Esophagus muscularis mucosa (tissue), 4 donors: ENCODE measurements around the gene DOCK1. TPM values are rescaled to one million over a fixed set of nuclear protein-coding genes. Genes with fewer than 3 reads are reported as not detected.

ENCODE experiments used
- DNase-seq: peaks from one replicate; pipeline ENCODE4 v3.0.0-alpha.2; 2017; ENCODE audit errors: extremely low spot score
- H3K27ac ChIP-seq, 4 donors: fragments of 200-600 bp; sonication (generic); replicated peaks in 1 of 4; 1 replicate in 3 of 4; 2 replicates in 1 of 4; pipeline ENCODE4 v1.5.1; 2016 to 2019; ENCODE audit warnings: mild to moderate bottlenecking in 1 of 4
- H3K27me3 ChIP-seq, 4 donors: fragments of 200-600 bp; sonication (generic); one replicate each; pipeline versions ENCODE4 v1.5.1 to v1.6.0; 2016 to 2019
- H3K36me3 ChIP-seq, 4 donors: fragments of 200-600 bp; sonication (generic); one replicate each; pipeline ENCODE4 v1.5.1; 2016 to 2019
- H3K4me1 ChIP-seq, 4 donors: fragments of 200-600 bp; sonication (generic); one replicate each; pipeline ENCODE4 v1.5.1; 2016 to 2019
- H3K4me3 ChIP-seq, 4 donors: fragments of 200-600 bp; sonication (generic); 1 replicate in 2 of 4; 2 replicates in 2 of 4; pipeline ENCODE4 v1.5.1; 2016 to 2019; ENCODE audit warnings: mild to moderate bottlenecking in 4 of 4, moderate library complexity in 1 of 4
- H3K9me3 ChIP-seq, 4 donors: fragments of 200-600 bp; sonication (generic); 1 replicate in 3 of 4; 2 replicates in 1 of 4; pipeline ENCODE4 v1.5.1; 2016 to 2019
- EP300 ChIP-seq: sonication (generic); formaldehyde crosslinking; IDR thresholded peaks from one replicate; pipeline ENCODE4 v1.6.1; 2017; ENCODE audit warnings: antibody characterized with exemption
- POLR2A ChIP-seq: fragments of 450-650 bp; IDR thresholded peaks from one replicate; pipeline ENCODE4 v1.6.1; 2017; ENCODE audit warnings: antibody characterized with exemption, moderate library complexity, mild to moderate bottlenecking, low read depth
- POLR2AphosphoS5 ChIP-seq, 2 donors: sonication (generic); formaldehyde crosslinking; IDR thresholded peaks; one replicate each; pipeline ENCODE4 v1.6.1; 2017; ENCODE audit warnings: antibody characterized with exemption in 2 of 2
- WGBS: methylation state at CpG from one replicate; pipeline ENCODE4 v1.1.5; 2018; 5-methylcytosine and 5-hydroxymethylcytosine counted together
- intact Hi-C: fragments of 100-400 bp; cut with DNase I; formaldehyde crosslinking; loops from one replicate; pipeline ENCODE4 v1.15.1; 2023
- total RNA-seq, 4 donors: library from RNA; depleted of rRNA; stranded (reverse); fragments of >200 nt; gene quantifications; one replicate each; pipeline versions ENCODE4 v1.1.0 to v1.2.1, GENCODE V29; 2016
- TF ChIP-seq, protein P1 (sequence below), 3 experiments: fragments of 200-600 bp in 2 of 3; fragments of 450-650 bp in 1 of 3; sonication (generic) in 2 of 3; IDR thresholded peaks; one replicate each; pipeline ENCODE4 v1.5.1; 2017 to 2019; ENCODE audit warnings: antibody characterized with exemption in 3 of 3, mild to moderate bottlenecking in 2 of 3, moderate library complexity in 1 of 3

Gene DOCK1
- total RNA-seq, 4 donors from 2014 or later: 41.4 to 60.3 (median 55.3) TPM

DNA sequence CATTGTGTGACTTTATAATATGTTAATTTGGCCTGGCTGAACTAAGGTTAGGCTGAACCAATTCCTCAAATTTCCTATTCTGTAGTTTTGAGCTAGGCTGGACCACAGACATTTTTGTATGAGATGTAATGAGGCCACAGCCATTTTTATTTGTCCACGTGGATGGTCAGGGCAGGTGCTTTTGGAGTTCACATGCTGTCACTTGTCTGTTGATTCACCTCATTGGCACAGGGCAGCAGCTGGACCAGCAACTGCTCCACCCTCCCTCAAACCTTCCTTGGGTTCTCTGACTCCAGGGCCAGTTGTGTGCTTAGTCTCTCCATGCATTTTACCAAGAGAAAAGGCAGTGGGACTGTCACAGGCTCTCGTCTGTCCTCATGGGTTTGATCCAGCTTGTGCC lies 567.7 kb downstream of the DOCK1 start:
- intact Hi-C loops: no loop called here
- DNase-seq: no peak
- Histone ChIP-seq H3K9me3 (no peaks in the 10 kb centered on the region), H3K4me1 (no peaks in the 10 kb centered on the region), H3K4me3 (no peak overlapping the region), H3K36me3 (no peaks in the 10 kb centered on the region), H3K27me3 (peaks cover 0 to 4% (median 0%) of the 10 kb centered on the region in 4 donors), H3K27ac (no peak overlapping the region)
- 76% methylated on average over 2 of the region's 2 CpGs for WGBS
- TF ChIP-seq, protein P1, sequence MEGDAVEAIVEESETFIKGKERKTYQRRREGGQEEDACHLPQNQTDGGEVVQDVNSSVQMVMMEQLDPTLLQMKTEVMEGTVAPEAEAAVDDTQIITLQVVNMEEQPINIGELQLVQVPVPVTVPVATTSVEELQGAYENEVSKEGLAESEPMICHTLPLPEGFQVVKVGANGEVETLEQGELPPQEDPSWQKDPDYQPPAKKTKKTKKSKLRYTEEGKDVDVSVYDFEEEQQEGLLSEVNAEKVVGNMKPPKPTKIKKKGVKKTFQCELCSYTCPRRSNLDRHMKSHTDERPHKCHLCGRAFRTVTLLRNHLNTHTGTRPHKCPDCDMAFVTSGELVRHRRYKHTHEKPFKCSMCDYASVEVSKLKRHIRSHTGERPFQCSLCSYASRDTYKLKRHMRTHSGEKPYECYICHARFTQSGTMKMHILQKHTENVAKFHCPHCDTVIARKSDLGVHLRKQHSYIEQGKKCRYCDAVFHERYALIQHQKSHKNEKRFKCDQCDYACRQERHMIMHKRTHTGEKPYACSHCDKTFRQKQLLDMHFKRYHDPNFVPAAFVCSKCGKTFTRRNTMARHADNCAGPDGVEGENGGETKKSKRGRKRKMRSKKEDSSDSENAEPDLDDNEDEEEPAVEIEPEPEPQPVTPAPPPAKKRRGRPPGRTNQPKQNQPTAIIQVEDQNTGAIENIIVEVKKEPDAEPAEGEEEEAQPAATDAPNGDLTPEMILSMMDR (IDR thresholded peaks at IDR 0.05): no peak
- no peak for TF ChIP-seq POLR2A
- TF ChIP-seq EP300: no peak
- no peak for TF ChIP-seq POLR2AphosphoS5 (IDR thresholded peaks at IDR 0.05)

DNA sequence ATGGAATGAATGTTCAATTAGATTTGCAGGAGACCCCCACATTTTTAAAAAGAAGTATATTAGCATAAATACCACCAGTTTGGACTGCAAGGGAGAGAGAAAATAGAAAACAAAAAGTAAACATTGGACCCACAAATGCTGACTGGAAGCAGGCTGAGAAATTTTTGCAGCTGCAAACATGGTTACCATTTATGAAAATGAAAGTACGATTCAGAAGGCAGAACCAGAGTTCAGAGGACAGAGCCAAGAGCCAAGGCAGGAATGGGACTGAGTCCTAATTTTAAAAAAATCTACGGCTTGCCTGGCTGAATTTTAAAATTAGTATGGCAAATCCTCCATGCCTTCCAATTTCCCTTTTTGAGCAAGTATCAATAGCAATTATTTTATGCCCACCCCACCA lies 569.3 kb downstream of the DOCK1 start:
- WGBS: 34% methylated on average over 2 of the region's 2 CpGs
- H3K4me1 ChIP-seq: no peaks in the 10 kb centered on the region
- no peaks in the 10 kb centered on the region for H3K36me3 ChIP-seq
- no peaks in the 10 kb centered on the region for H3K9me3 ChIP-seq
- no peak overlapping the region for H3K4me3 ChIP-seq
- DNase-seq: no peak
- no peak for TF ChIP-seq EP300
- TF ChIP-seq POLR2A: no peak
- TF ChIP-seq POLR2AphosphoS5 (IDR thresholded peaks at IDR 0.05): no peak
- TF ChIP-seq, protein P1 (IDR thresholded peaks at IDR 0.05): no peak
- intact Hi-C loops: no loop called here
- H3K27ac ChIP-seq: no peak overlapping the region
- no peaks in the 10 kb centered on the region for H3K27me3 ChIP-seq

DNA sequence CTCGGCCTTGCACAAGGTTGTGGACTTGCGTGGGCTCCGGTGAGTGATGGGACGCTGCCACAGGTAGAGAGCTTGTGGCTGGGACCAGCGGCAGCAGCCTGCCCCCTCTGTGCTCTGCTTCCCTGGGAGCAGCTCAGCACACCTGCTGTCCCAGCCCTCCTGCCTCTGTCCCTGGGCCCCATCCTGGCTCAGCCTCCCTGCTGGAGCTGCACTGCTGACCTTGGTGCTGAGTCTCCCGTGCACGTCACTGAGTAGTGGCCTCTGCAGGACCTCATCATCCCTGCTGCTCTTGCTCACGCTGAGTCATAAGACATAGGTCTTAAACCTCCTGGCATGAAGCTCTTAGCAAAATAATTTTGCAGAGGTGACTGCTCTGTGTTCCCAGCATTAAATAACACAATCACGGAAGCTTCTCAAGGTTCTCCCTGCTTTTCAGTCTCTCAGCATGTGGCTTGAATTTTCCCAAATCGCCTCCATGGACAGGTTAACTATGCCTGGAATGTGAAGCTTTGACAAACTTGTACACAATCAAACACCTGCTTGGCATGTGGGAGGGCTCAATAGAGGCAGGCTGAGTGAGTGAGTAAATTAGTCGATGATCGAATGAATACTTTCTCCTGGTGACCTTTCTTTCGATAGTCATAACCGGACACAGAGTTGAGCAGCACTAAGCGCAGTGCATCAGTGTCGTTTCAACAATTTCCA lies 580.1 kb downstream of the DOCK1 start:
- WGBS: 60% methylated on average over 14 of the region's 16 CpGs
- H3K4me1 ChIP-seq: no peaks in the 10 kb centered on the region
- H3K4me3 ChIP-seq: no peak overlapping the region
- H3K27ac ChIP-seq: no peak overlapping the region
- H3K27me3 ChIP-seq: peaks cover 0 to 26% (median 0%) of the 10 kb centered on the region in 4 donors
- H3K36me3 ChIP-seq: no peaks in the 10 kb centered on the region
- TF ChIP-seq POLR2AphosphoS5 (IDR thresholded peaks at IDR 0.05) (no peak), POLR2A (no peak), EP300 (no peak)
- TF ChIP-seq, protein P1 (IDR thresholded peaks at IDR 0.05): no peak
- no peak for DNase-seq
- intact Hi-C loops: no loop called here
- no peaks in the 10 kb centered on the region for H3K9me3 ChIP-seq

DNA sequence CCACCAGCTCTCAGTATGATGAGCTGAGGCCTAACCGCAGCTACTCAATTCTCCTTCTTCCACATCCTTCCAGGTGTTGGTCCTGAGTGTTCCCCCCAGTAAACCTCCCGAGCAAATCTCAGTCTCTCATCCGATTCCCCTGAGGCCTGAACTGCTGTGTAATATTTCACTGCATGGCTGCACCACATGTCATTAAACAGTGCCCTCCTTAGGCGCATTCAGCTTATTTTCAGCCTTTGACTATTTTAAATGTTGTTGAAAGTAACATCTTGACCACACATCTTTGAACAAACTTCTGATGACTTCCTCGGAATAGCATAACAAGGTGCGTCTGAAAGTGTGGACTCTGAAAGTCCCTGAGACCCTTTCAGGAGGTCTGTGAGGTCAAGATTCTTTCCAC lies 581.1 kb downstream of the DOCK1 start:
- 85% methylated on average over 6 of the region's 6 CpGs for WGBS
- peaks cover 0 to 27% (median 0%) of the 10 kb centered on the region in 4 donors for H3K27me3 ChIP-seq
- TF ChIP-seq, protein P1 (IDR thresholded peaks at IDR 0.05): no peak
- H3K36me3 ChIP-seq: no peaks in the 10 kb centered on the region
- no peak overlapping the region for H3K27ac ChIP-seq
- no peak overlapping the region for H3K4me3 ChIP-seq
- intact Hi-C loops: no loop called here
- H3K4me1 ChIP-seq: no peaks in the 10 kb centered on the region
- H3K9me3 ChIP-seq: no peaks in the 10 kb centered on the region
- no peak for DNase-seq
